Neuron (in vitro differentiated cells): ENCODE data around the gene LPP.

Experiments
- H2AFZ ChIP-seq: one replicate; pipeline ENCODE4 v1.6.1; 2013; ENCODE audit warnings: low read depth, mild to moderate bottlenecking, inconsistent platforms, low read length, moderate library complexity
- H3K27me3 ChIP-seq: one replicate; pipeline ENCODE4 v1.6.1; 2013; ENCODE audit warnings: low read length; ENCODE audit not compliant: insufficient read depth
- H3K36me3 ChIP-seq: one replicate; pipeline ENCODE4 v1.6.1; 2013; ENCODE audit warnings: low read length; ENCODE audit not compliant: insufficient read depth
- H3K4me1 ChIP-seq: one replicate; pipeline ENCODE4 v1.6.1; 2013; ENCODE audit warnings: low read length; ENCODE audit not compliant: insufficient read depth
- H3K4me3 ChIP-seq: 2 replicates; pipeline ENCODE4 v1.5.1; 2013; ENCODE audit warnings: mild to moderate bottlenecking, low read length, moderate library complexity
- H3K9me3 ChIP-seq: one replicate; pipeline ENCODE4 v1.6.1; 2013; ENCODE audit warnings: low read length

The LPP gene, protein sequence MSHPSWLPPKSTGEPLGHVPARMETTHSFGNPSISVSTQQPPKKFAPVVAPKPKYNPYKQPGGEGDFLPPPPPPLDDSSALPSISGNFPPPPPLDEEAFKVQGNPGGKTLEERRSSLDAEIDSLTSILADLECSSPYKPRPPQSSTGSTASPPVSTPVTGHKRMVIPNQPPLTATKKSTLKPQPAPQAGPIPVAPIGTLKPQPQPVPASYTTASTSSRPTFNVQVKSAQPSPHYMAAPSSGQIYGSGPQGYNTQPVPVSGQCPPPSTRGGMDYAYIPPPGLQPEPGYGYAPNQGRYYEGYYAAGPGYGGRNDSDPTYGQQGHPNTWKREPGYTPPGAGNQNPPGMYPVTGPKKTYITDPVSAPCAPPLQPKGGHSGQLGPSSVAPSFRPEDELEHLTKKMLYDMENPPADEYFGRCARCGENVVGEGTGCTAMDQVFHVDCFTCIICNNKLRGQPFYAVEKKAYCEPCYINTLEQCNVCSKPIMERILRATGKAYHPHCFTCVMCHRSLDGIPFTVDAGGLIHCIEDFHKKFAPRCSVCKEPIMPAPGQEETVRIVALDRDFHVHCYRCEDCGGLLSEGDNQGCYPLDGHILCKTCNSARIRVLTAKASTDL

DNA sequence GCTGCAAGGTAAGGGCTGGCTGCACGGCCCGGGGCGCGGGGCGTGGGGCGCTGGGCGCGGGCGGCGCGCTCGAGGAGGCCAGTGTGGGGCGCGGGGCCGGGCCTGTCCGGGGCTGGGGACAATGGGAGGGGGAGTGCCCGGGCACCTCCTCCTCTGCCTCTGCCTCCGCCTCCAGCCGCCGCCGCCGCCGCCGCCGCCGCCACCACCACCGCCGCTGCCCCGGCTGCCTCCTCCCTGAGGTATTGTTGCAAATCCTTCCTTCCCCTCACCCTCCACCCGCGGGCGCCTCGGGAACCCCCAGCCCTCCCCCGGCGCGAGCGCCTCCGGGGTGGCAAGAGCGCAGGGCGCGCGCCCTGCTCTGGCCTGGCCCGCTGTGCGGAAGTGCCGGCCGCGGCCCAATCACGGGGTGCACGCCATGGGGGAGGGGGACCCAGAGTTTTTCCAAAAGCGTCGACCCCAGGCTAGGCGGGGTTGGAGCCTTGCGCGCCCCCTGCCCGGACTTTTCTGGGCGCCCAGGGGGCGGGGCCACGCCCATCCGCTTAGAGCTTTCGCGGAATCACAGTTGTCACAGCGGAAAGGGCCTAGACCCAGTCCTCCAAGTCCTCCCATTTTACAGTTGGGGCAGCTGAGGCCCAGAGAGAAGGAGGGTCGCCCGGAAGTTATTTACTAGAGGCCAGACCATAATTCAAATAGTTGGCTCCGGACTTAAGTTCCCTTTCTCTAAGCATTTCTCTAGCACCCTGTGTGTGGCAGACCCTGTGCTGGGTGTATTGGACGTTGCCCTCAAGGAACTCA, at the start of gene LPP:
Gene LPP (plus strand): TSS at position 144 of the 795 bp plus-strand sequence. CDS start 251,964 bp downstream, outside the sequence.
- Histone ChIP-seq H2AFZ (peak within 1 kb of the TSS; percentile 89), H3K27me3 (no peaks in the 10 kb centered on the region), H3K9me3 (no peaks in the 10 kb centered on the region), H3K4me1 (peaks cover 27% of the 10 kb centered on the region), H3K4me3 (peak within 1 kb of the TSS; percentile 80), H3K36me3 (no peaks in the 10 kb centered on the region)

- H3K36me3 ChIP-seq, result no peaks in the 10 kb centered on the region
- no peaks in the 10 kb centered on the region for H3K9me3 ChIP-seq
- no peak overlapping the region for H3K4me3 ChIP-seq
- H3K4me1 ChIP-seq, result peaks cover 17% of the 10 kb centered on the region
- H2AFZ ChIP-seq, result no peak overlapping the region
- H3K27me3 ChIP-seq, result peaks cover 9% of the 10 kb centered on the region
Observed at GRCh38 chr3:188106006-188106405, 48.0 kb upstream of the LPP start.

GRCh38 chr3:188106454-188106853, 47.5 kb upstream of the LPP start:
- no peak overlapping the region for H3K4me3 ChIP-seq
- no peaks in the 10 kb centered on the region for H3K36me3 ChIP-seq

DNA sequence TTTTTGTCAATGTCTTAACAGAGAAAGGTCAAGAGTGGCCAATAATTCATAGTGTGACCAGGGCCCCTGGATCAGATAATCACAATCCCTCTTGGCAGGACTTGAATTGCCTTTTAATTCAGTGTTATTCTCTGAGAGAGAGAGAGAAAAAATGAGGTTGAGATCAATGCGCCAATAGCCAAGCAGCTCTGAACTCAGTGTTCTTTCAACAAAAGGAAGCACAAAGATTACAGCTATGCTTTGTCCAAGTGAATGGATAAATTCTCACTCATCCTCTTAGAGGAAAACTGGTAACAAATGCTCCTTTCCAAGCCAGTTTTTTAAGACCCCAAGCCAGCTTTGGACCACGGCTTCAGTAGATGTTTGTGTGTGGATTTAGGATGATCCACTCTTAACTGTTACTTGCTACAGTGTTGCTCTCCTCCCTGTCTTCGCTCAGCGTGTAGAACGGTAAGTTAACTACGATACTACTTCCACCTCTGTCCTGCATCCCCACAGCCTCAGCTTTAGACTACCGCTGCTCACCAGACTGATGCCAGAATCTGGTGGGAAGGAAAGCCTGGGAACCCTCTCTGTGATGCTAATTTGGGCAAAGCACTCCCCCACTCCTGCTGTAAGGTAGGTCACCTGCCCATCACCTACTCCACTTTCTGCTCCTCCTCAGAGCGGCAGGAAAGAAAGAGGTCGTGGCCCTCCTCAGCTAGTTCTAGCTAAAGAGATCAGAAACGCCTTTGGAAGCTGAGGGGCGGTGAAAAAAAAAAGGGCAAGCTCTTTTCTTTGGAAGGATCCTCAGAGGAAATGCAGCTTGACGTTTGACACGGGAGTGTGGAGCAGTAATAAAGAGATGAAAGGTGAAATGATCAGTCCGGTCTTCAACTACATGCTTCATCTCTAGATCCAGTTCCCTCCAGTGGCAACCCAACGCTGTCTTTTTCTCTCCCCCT, 46.8 kb upstream of the LPP start:
- H3K4me3 ChIP-seq, result no peak overlapping the region
- no peaks in the 10 kb centered on the region for H3K36me3 ChIP-seq
- H2AFZ ChIP-seq, result no peak overlapping the region
- no peaks in the 10 kb centered on the region for H3K9me3 ChIP-seq
- H3K4me1 ChIP-seq, result peaks cover 17% of the 10 kb centered on the region
- H3K27me3 ChIP-seq, result peaks cover 1% of the 10 kb centered on the region

More at GRCh38 chr3:188106454-188106853, 47.5 kb upstream of the LPP start:
- peaks cover 17% of the 10 kb centered on the region for H3K4me1 ChIP-seq
- no peak overlapping the region for H2AFZ ChIP-seq
- peaks cover 6% of the 10 kb centered on the region for H3K27me3 ChIP-seq
- no peaks in the 10 kb centered on the region for H3K9me3 ChIP-seq

- H3K9me3 ChIP-seq, result no peaks in the 10 kb centered on the region
- H3K36me3 ChIP-seq, result no peaks in the 10 kb centered on the region
- peaks cover 17% of the 10 kb centered on the region for H3K4me1 ChIP-seq
Observed at GRCh38 chr3:188108703-188109412, 45.1 kb upstream of the LPP start.

DNA sequence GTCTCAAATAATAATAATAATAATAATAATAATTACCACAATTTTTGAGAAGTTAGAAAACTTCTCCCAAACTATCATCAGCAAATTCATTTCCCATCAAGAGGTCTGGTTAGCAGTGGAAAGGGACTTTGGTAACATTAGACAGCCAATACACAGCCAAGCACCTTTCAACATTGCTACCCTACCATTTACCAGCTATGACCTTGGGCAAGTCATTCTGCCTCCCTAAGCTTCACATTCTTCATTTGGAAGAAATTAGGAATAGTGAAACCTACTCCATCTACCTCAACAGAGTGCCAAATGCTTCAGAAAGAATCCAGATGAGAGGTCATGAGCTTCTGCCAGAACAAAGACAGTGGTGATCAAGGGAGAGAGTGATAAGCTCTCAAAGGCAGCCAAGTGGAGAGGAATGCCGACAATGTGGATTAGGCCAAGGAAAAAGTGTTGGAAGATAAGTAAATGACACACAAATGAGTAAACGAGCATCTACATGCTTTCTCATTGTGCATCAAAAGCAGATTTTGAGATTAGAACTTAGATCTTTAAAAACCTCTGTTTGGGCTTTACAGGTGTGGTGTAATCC, 42.9 kb upstream of the LPP start:
- no peaks in the 10 kb centered on the region for H3K36me3 ChIP-seq
- H3K4me3 ChIP-seq, result no peak overlapping the region
- H3K4me1 ChIP-seq, result peaks cover 15% of the 10 kb centered on the region
- peaks cover 2% of the 10 kb centered on the region for H3K27me3 ChIP-seq
- H3K9me3 ChIP-seq, result no peaks in the 10 kb centered on the region
- no peak overlapping the region for H2AFZ ChIP-seq

More at GRCh38 chr3:188108703-188109412, 45.1 kb upstream of the LPP start:
- H3K27me3 ChIP-seq, result peaks cover 2% of the 10 kb centered on the region
- no peak overlapping the region for H3K4me3 ChIP-seq
- H2AFZ ChIP-seq, result no peak overlapping the region

GRCh38 chr3:188113756-188114155, 40.2 kb upstream of the LPP start:
- Histone ChIP-seq H2AFZ (no peak overlapping the region), H3K27me3 (peaks cover 2% of the 10 kb centered on the region), H3K4me1 (no peaks in the 10 kb centered on the region)

DNA sequence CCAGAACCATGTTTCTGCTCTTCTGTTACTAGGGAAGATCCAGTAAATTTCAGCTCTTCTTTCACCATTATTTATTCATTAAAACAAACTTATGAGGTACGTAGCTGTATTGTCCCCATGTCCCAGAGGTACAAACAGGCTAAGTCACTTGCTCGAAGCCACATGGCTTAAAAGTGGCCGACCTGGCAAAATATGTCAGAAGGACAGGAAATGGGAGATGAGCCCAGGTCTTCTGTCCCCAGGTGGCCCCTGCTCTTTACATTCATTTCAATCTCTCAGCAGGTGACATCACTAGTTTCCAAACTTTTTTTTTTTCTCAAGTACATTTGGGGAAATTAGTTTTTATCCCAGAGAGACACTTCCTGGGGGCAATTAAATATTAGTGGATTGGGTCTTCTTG, 34.1 kb upstream of the LPP start:
- Histone ChIP-seq H3K27me3 (no peaks in the 10 kb centered on the region), H3K9me3 (no peaks in the 10 kb centered on the region), H3K4me1 (peaks cover 2% of the 10 kb centered on the region), H2AFZ (no peak overlapping the region), H3K4me3 (no peak overlapping the region), H3K36me3 (no peaks in the 10 kb centered on the region)

More at GRCh38 chr3:188113756-188114155, 40.2 kb upstream of the LPP start:
- no peaks in the 10 kb centered on the region for H3K9me3 ChIP-seq
- H3K4me3 ChIP-seq, result no peak overlapping the region
- no peaks in the 10 kb centered on the region for H3K36me3 ChIP-seq

GRCh38 chr3:188122571-188123169, 31.3 kb upstream of the LPP start:
- Histone ChIP-seq H3K4me1 (peaks cover 2% of the 10 kb centered on the region), H2AFZ (no peak overlapping the region), H3K27me3 (no peaks in the 10 kb centered on the region), H3K4me3 (no peak overlapping the region), H3K36me3 (no peaks in the 10 kb centered on the region), H3K9me3 (no peaks in the 10 kb centered on the region)

- Histone ChIP-seq H3K4me1 (peaks cover 2% of the 10 kb centered on the region), H3K27me3 (no peaks in the 10 kb centered on the region), H2AFZ (no peak overlapping the region), H3K36me3 (no peaks in the 10 kb centered on the region), H3K4me3 (no peak overlapping the region), H3K9me3 (no peaks in the 10 kb centered on the region)
Observed at GRCh38 chr3:188123170-188123905, 30.6 kb upstream of the LPP start.

- no peaks in the 10 kb centered on the region for H3K9me3 ChIP-seq
- H3K27me3 ChIP-seq, result no peaks in the 10 kb centered on the region
- peaks cover 2% of the 10 kb centered on the region for H3K4me1 ChIP-seq
- no peak overlapping the region for H2AFZ ChIP-seq
- H3K36me3 ChIP-seq, result no peaks in the 10 kb centered on the region
- no peak overlapping the region for H3K4me3 ChIP-seq
Observed at GRCh38 chr3:188124184-188124583, 29.8 kb upstream of the LPP start.
